GM23248 (cell line): ENCODE results near the gene HNRNPLL. TPM values are rescaled to one million over a fixed set of nuclear protein-coding genes. Genes with fewer than 3 reads are reported as not detected.

Experiments used
- DNase-seq: peaks from one replicate; pipeline ENCODE4 v3.0.0-alpha.2; 2015
- H2AFZ ChIP-seq: fragments of 200-600 bp; sonication (generic); 2 replicates; pipeline ENCODE4 v1.6.1; 2016; ENCODE audit warnings: antibody characterized with exemption
- H3F3A ChIP-seq: fragments of 200-600 bp; sonication (generic); 2 replicates; pipeline ENCODE4 v1.6.1; 2016; ENCODE audit warnings: mild to moderate bottlenecking, antibody characterized with exemption, mixed run types; ENCODE audit not compliant: insufficient read depth
- H3K27ac ChIP-seq: fragments of 200-600 bp; sonication (generic); 2 replicates; pipeline ENCODE4 v1.5.1; 2016; ENCODE audit warnings: mild to moderate bottlenecking
- H3K27me3 ChIP-seq: fragments of 200-600 bp; sonication (generic); replicated peaks from 2 replicates; pipeline ENCODE4 v1.6.1; 2016; ENCODE audit warnings: mild to moderate bottlenecking; ENCODE audit not compliant: insufficient read depth
- H3K36me3 ChIP-seq: fragments of 200-600 bp; sonication (generic); 2 replicates; pipeline ENCODE4 v1.6.1; 2016; ENCODE audit warnings: low read depth, mild to moderate bottlenecking
- H3K4me1 ChIP-seq: fragments of 200-600 bp; sonication (generic); 2 replicates; pipeline ENCODE4 v1.6.1; 2016; ENCODE audit warnings: mild to moderate bottlenecking; ENCODE audit not compliant: insufficient read depth
- H3K4me2 ChIP-seq: fragments of 200-600 bp; sonication (generic); one replicate; pipeline ENCODE4 v1.6.1; 2016; ENCODE audit warnings: mild to moderate bottlenecking; ENCODE audit not compliant: unreplicated experiment
- H3K4me3 ChIP-seq: fragments of 200-600 bp; sonication (generic); 2 replicates; pipeline ENCODE4 v1.5.1; 2016; ENCODE audit warnings: mild to moderate bottlenecking
- H3K79me2 ChIP-seq: fragments of 200-600 bp; sonication (generic); 2 replicates; pipeline ENCODE4 v1.6.1; 2016; ENCODE audit warnings: mild to moderate bottlenecking; ENCODE audit not compliant: insufficient read depth
- H3K9ac ChIP-seq: fragments of 200-600 bp; sonication (generic); 2 replicates; pipeline ENCODE4 v1.6.1; 2016; ENCODE audit warnings: mild to moderate bottlenecking
- H3K9me2 ChIP-seq: fragments of 200-600 bp; sonication (generic); 2 replicates; pipeline ENCODE4 v1.6.1; 2016; ENCODE audit warnings: mixed run types, mild to moderate bottlenecking, moderate library complexity; ENCODE audit not compliant: insufficient read depth
- H3K9me3 ChIP-seq: fragments of 200-600 bp; sonication (generic); one replicate; pipeline ENCODE4 v1.6.1; 2017; ENCODE audit warnings: low read depth
- H4K20me1 ChIP-seq: fragments of 200-600 bp; sonication (generic); 2 replicates; pipeline ENCODE4 v1.6.0; 2016; ENCODE audit not compliant: insufficient read depth
- EZH2 ChIP-seq: fragments of 200-600 bp; sonication (generic); IDR thresholded peaks from 2 replicates; pipeline ENCODE4 v1.6.1; 2018; ENCODE audit warnings: antibody characterized with exemption, mild to moderate bottlenecking; ENCODE audit not compliant: insufficient read depth, poor library complexity, severe bottlenecking
- EZH2phosphoT487 ChIP-seq: fragments of 200-600 bp; sonication (generic); IDR thresholded peaks from 2 replicates; pipeline ENCODE4 v1.6.1; 2018; ENCODE audit warnings: antibody characterized with exemption, moderate library complexity, mild to moderate bottlenecking, low read depth; ENCODE audit not compliant: insufficient read depth
- WGBS, 2 experiments: methylation state at CpG; one replicate each; pipeline ENCODE4 v1.1.6; 2015 to 2017; ENCODE audit warnings: low lambda C conversion rate in 2 of 2, low coverage in 1 of 2; ENCODE audit errors: missing lambda C conversion rate in 2 of 2; 5-methylcytosine and 5-hydroxymethylcytosine counted together
- in situ Hi-C: fragments of 300-500 bp; cut with MboI; formaldehyde crosslinking; loops from 2 replicates; pipeline ENCODE4 v1.15.0; 2020
- polyA plus RNA-seq: library from polyadenylated mRNA; unstranded; fragments of >200 nt; fragmentation: Nextera tagmentation; extraction: Ambion mirVana; gene quantifications from 2 replicates; pipeline ENCODE4 v1.2.1, GENCODE V29; 2016
- total RNA-seq: library from RNA; depleted of rRNA; stranded (reverse); fragments of >200 nt; shearing (Covaris generic); gene quantifications from 2 replicates; pipeline ENCODE4 v1.2.3, GENCODE V29; 2014

Gene HNRNPLL
- total and polyA plus RNA-seq, 2 experiments from 2014 or later: 31.3 to 42.6 TPM

- peaks cover 26% of the 10 kb centered on the region; the same call in 1 of the 2 replicates for H3F3A ChIP-seq
- DNase-seq: peak; percentile 63
- TF ChIP-seq EZH2phosphoT487 (no peak), EZH2 (no peak)
- H3K4me3 ChIP-seq: peak overlapping the region; percentile 94
- H3K9me3 ChIP-seq: no peaks in the 10 kb centered on the region
- 4 to 5% methylated on average over 1 of the region's 1 CpG for WGBS, 2 experiments
- H3K9ac ChIP-seq: peak overlapping the region; percentile 93; the same call in 1 of the 2 replicates
- H4K20me1 ChIP-seq: peaks cover 32% of the 10 kb centered on the region
- peaks cover 38% of the 10 kb centered on the region for H3K4me1 ChIP-seq
- H3K79me2 ChIP-seq: peaks cover 85% of the 10 kb centered on the region
- peak overlapping the region; percentile 100 for H3K4me2 ChIP-seq
- H3K27me3 ChIP-seq: no peaks in the 10 kb centered on the region
- in situ Hi-C loops: no loop called here
- no peaks in the 10 kb centered on the region for H3K36me3 ChIP-seq
- H3K27ac ChIP-seq: 0 out of 2 replicates have a peak overlapping the region, but pooled peaks have one; percentile 82
- H3K9me2 ChIP-seq: no peaks in the 10 kb centered on the region
- no peak overlapping the region for H2AFZ ChIP-seq
Measured at GRCh38 chr2:38598991-38599295, 3.8 kb downstream of the HNRNPLL start.

- Histone ChIP-seq H3K4me1 (peaks cover 34% of the 10 kb centered on the region), H3K4me2 (peak overlapping the region; percentile 100), H3K79me2 (peaks cover 90% of the 10 kb centered on the region), H3F3A (peaks cover 26% of the 10 kb centered on the region; the same call in 1 of the 2 replicates), H3K4me3 (peak overlapping the region; percentile 94; the same call in 1 of the 2 replicates), H3K9me2 (no peaks in the 10 kb centered on the region), H2AFZ (no peak overlapping the region), H3K9ac (no peak overlapping the region), H3K9me3 (no peaks in the 10 kb centered on the region), H3K36me3 (no peaks in the 10 kb centered on the region), H3K27ac (no peak overlapping the region), H3K27me3 (no peaks in the 10 kb centered on the region), H4K20me1 (peaks cover 33% of the 10 kb centered on the region)
- TF ChIP-seq EZH2phosphoT487 (no peak), EZH2 (no peak)
- in situ Hi-C loops: no loop called here
- peak; percentile 32 for DNase-seq
- WGBS, 2 experiments: 82 to 89% methylated on average over 5 of the region's 5 CpGs
Measured at GRCh38 chr2:38598200-38598990, 4.3 kb downstream of the HNRNPLL start.

GRCh38 chr2:38597115-38597514 is 5.6 kb downstream of the HNRNPLL start:
- 86 to 90% methylated on average over 5 of the region's 5 CpGs for whole genome bisulfite sequencing, 2 experiments
- Histone ChIP-seq H4K20me1 (peaks cover 43% of the 10 kb centered on the region), H3K9me2 (no peaks in the 10 kb centered on the region), H3K27ac (no peak overlapping the region), H3K4me1 (peaks cover 47% of the 10 kb centered on the region), H3K27me3 (no peaks in the 10 kb centered on the region), H3K4me2 (no peak overlapping the region), H3F3A (peaks cover 37% of the 10 kb centered on the region), H3K79me2 (peaks cover 100% of the 10 kb centered on the region), H3K9me3 (no peaks in the 10 kb centered on the region), H3K36me3 (no peaks in the 10 kb centered on the region), H2AFZ (no peak overlapping the region), H3K4me3 (no peak overlapping the region), H3K9ac (no peak overlapping the region)
- in situ Hi-C loops: no loop called here
- no peak for TF ChIP-seq EZH2
- TF ChIP-seq EZH2phosphoT487: no peak
- no peak for DNase-seq

- DNase-seq: no peak
- Histone ChIP-seq H3K4me1 (peaks cover 50% of the 10 kb centered on the region), H3K4me2 (no peak overlapping the region), H3K27ac (no peak overlapping the region), H4K20me1 (peaks cover 44% of the 10 kb centered on the region), H3K4me3 (no peak overlapping the region), H3K79me2 (peaks cover 100% of the 10 kb centered on the region), H3K36me3 (no peaks in the 10 kb centered on the region), H3K27me3 (no peaks in the 10 kb centered on the region), H3F3A (peaks cover 40% of the 10 kb centered on the region), H3K9me3 (no peaks in the 10 kb centered on the region), H2AFZ (no peak overlapping the region), H3K9ac (no peak overlapping the region), H3K9me2 (no peaks in the 10 kb centered on the region)
- WGBS, 2 experiments: 97 to 98% methylated on average over 6 of the region's 6 CpGs
- in situ Hi-C loops: no loop called here
- TF ChIP-seq EZH2phosphoT487 (no peak), EZH2 (no peak)
Measured at GRCh38 chr2:38596229-38596628, 6.5 kb downstream of the HNRNPLL start.
